KMS-11 (cell line): Measurements from ENCODE around the gene TLDC2.
"Not testable (repeated sequence)": the region's sequence is repeated elsewhere in the genome, so short reads cannot be mapped to it uniquely, and the experiment has no call there.

Experiments
- H2AFZ ChIP-seq: fragments of 200-600 bp; sonication (generic); 2 replicates; pipeline ENCODE4 v1.6.1; 2016; ENCODE audit warnings: antibody characterized with exemption, mixed run types, low read depth
- H3K27ac ChIP-seq: fragments of 200-600 bp; sonication (generic); 2 replicates; pipeline ENCODE4 v1.6.1; 2016; ENCODE audit warnings: mild to moderate bottlenecking, mixed run types
- H3K27me3 ChIP-seq: fragments of 200-600 bp; sonication (generic); 2 replicates; pipeline ENCODE4 v1.6.1; 2017; ENCODE audit warnings: mild to moderate bottlenecking, low read depth, mixed run types, moderate library complexity; ENCODE audit not compliant: insufficient read depth
- H3K36me3 ChIP-seq: fragments of 200-600 bp; sonication (generic); 2 replicates; pipeline ENCODE4 v1.6.1; 2017; ENCODE audit warnings: mild to moderate bottlenecking, mixed run types; ENCODE audit not compliant: insufficient read depth
- H3K4me1 ChIP-seq: fragments of 200-600 bp; sonication (generic); 2 replicates; pipeline ENCODE4 v1.6.1; 2016; ENCODE audit warnings: mild to moderate bottlenecking, low read depth, mixed run types; ENCODE audit not compliant: poor library complexity, severe bottlenecking
- H3K4me2 ChIP-seq: fragments of 200-600 bp; sonication (generic); 2 replicates; pipeline ENCODE4 v1.7.0; 2016; ENCODE audit warnings: mild to moderate bottlenecking, mixed run types
- H3K4me3 ChIP-seq: fragments of 200-600 bp; sonication (generic); IDR thresholded peaks from 2 replicates; pipeline ENCODE4 v1.6.1; 2017; ENCODE audit warnings: low read depth, low read length, mixed read lengths; ENCODE audit not compliant: insufficient read depth
- H3K79me2 ChIP-seq: fragments of 200-600 bp; sonication (generic); 2 replicates; pipeline ENCODE4 v1.6.1; 2016; ENCODE audit warnings: low read depth, mixed run types; ENCODE audit not compliant: insufficient read depth
- H3K9ac ChIP-seq: fragments of 200-600 bp; sonication (generic); 2 replicates; pipeline ENCODE4 v1.6.1; 2016; ENCODE audit warnings: mild to moderate bottlenecking, mixed run types
- H4K20me1 ChIP-seq: fragments of 200-600 bp; sonication (generic); 2 replicates; pipeline ENCODE4 v1.6.1; 2016; ENCODE audit warnings: mild to moderate bottlenecking, mixed run types; ENCODE audit not compliant: insufficient read depth
- CTCF ChIP-seq: fragments of 200-600 bp; sonication (generic); conservative IDR thresholded peaks from 2 replicates; pipeline ENCODE4 v1.6.1; 2017; ENCODE audit warnings: low read depth, mild to moderate bottlenecking, antibody characterized with exemption, low read length, moderate library complexity, mixed read lengths

The TLDC2 gene

DNA sequence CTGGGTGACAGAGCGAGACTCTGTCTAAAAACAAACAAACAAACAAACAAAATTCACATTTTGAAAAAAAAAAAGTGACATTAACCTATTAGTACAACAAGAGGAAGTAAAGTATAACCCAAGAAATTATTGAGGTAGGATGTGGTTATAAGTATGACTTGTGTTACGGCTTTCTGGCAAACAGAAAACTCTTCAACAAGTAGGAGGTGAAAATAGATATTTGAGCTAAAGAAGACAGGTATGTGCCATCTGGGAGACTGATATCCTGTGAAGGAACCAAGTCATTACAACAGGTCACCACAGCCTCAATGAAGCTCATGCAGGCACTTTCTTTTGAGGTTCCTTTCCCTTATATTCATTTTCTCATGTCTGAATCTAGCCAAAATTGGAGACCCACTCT lies 28.8 kb downstream of the TLDC2 start:
- H3K36me3 ChIP-seq = no peaks in the 10 kb centered on the region
- no peaks in the 10 kb centered on the region for H3K27me3 ChIP-seq
- H3K4me2 ChIP-seq = no peak overlapping the region
- no peak overlapping the region for H3K27ac ChIP-seq
- H3K79me2 ChIP-seq = no peaks in the 10 kb centered on the region
- TF ChIP-seq CTCF = no peak
- no peak overlapping the region for H3K4me3 ChIP-seq
- H2AFZ ChIP-seq = no peak overlapping the region
- no peaks in the 10 kb centered on the region for H4K20me1 ChIP-seq
- H3K9ac ChIP-seq = no peak overlapping the region
- no peaks in the 10 kb centered on the region for H3K4me1 ChIP-seq

- H3K79me2 ChIP-seq, H3K4me3 ChIP-seq, H3K4me2 ChIP-seq, H3K27ac ChIP-seq, H3K4me1 ChIP-seq, H2AFZ ChIP-seq, H3K27me3 ChIP-seq, H3K9ac ChIP-seq, H3K36me3 ChIP-seq, H4K20me1 ChIP-seq: not testable (repeated sequence)
These were observed 29.6 kb downstream of the TLDC2 start for GRCh38 chr20:36905566-36905965.

DNA sequence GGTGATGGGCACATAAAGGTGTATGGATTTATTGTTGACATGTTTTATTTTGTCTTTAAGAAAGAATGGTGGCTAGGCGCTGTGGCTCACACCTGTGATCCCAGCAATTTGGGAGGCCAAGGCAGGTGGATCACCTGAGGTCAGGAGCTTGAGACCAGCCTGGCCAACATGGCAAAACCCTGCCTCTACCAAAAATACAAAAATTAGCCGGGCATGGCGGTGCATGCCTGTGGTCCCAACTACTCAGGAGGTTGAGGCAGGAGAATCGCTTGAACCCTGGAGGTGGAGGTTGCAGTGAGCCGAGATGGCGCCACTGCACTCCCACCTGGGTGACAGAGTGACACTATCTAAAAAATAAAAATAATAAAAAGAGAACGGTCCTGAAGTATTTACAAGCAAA lies 30.1 kb downstream of the TLDC2 start:
- not testable (repeated sequence) for H3K9ac ChIP-seq, H3K4me3 ChIP-seq, H3K79me2 ChIP-seq, H3K27ac ChIP-seq, H3K36me3 ChIP-seq, H3K27me3 ChIP-seq, H3K4me1 ChIP-seq, H3K4me2 ChIP-seq, H2AFZ ChIP-seq, H4K20me1 ChIP-seq

DNA sequence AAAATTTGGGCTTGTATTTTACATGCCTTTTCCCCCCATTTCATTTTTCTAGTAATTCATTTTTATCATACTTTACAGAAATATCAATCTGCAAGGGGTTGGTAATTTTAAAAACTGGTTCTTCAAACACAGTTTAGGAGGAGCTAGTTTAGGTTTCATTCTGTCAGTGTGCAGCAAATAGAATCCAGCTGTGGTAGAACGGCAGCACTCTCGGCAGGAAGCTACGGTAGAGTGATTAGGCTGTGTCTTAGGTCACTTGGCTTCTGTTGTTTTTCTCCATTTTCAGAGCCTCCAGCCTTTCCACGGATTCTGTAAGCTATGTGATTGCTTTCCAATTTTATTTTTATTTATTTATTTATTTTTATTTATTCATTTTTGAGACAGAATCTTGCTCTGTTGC lies 32.7 kb downstream of the TLDC2 start:
- Histone ChIP-seq H3K27ac (no peak overlapping the region), H4K20me1 (no peaks in the 10 kb centered on the region), H3K79me2 (no peaks in the 10 kb centered on the region), H3K27me3 (no peaks in the 10 kb centered on the region), H3K4me2 (no peak overlapping the region), H2AFZ (no peak overlapping the region), H3K9ac (no peak overlapping the region), H3K4me3 (no peak overlapping the region), H3K36me3 (no peaks in the 10 kb centered on the region), H3K4me1 (no peaks in the 10 kb centered on the region)
- TF ChIP-seq CTCF = no peak

DNA sequence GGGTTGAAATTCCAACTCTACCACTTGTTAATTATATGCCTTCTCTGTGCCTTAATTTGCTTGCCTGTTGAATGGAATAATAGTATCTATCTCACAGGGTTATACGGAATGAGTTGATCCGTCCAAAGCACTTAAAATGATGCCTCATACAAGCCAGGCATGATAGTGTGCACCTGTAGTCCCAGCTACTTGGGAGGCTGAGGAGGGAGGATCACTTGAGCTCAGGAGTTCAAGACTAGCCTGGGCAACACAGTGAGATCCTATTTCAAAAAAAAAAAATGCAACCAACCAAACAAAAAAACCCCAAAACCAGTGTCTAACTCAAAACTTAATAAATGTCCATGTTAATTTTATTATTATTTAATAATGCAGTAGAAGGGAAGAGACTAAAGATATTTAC lies 40.3 kb downstream of the TLDC2 start:
- Histone ChIP-seq H3K36me3 (no peaks in the 10 kb centered on the region), H3K4me3 (no peak overlapping the region), H3K27ac (no peak overlapping the region), H3K27me3 (no peaks in the 10 kb centered on the region), H2AFZ (no peak overlapping the region), H3K9ac (no peak overlapping the region), H3K4me1 (peaks cover 6% of the 10 kb centered on the region), H4K20me1 (no peaks in the 10 kb centered on the region), H3K4me2 (no peak overlapping the region), H3K79me2 (no peaks in the 10 kb centered on the region)
- no peak for TF ChIP-seq CTCF
